PC-9 (cell line): Measurements from ENCODE around the gene ERI3. TPM values are rescaled to one million over a fixed set of nuclear protein-coding genes. Genes with fewer than 3 reads are reported as not detected.
A peak's percentile ranks its signal among the peaks of the same experiment; 100 is the strongest.

Experiments used
- BruUV-seq: library from RNA; stranded (reverse); fragments of 400-500 nt; replicated peaks from 2 replicates; lab custom pipeline; 2021; lab: Mats Ljungman, UMichigan
- CTCF ChIA-PET: fragments of 300-600 bp; sonication (Branson Sonifier 250); formaldehyde crosslinking; loops from one replicate; lab custom pipeline; 2022; ENCODE audit warnings: antibody characterized with exemption; lab: Charles Lee
- POLR2A ChIA-PET: fragments of 300-600 bp; sonication (Branson Sonifier 250); formaldehyde crosslinking; loops from one replicate; lab custom pipeline; 2022; ENCODE audit warnings: antibody characterized with exemption; ENCODE audit not compliant: unreplicated experiment; lab: Charles Lee
- DNase-seq, 2 experiments: peaks; one replicate each; pipeline versions ENCODE4 v3.0.0 to v3.0.0-alpha.2; 2015 to 2022; ENCODE audit warnings: mixed read lengths in 1 of 2
- H2AFZ ChIP-seq: fragments of 200-600 bp; sonication (generic); 2 replicates; pipeline ENCODE4 v1.8.1; 2017; ENCODE audit warnings: antibody characterized with exemption
- H3F3A ChIP-seq: fragments of 200-600 bp; sonication (generic); 2 replicates; pipeline ENCODE4 v1.8.1; 2017; ENCODE audit warnings: antibody characterized with exemption, mild to moderate bottlenecking, low read depth; ENCODE audit not compliant: insufficient read depth
- H3K27ac ChIP-seq: fragments of 200-600 bp; sonication (generic); 2 replicates; pipeline ENCODE4 v1.6.1; 2016; ENCODE audit warnings: mixed run types
- H3K27me3 ChIP-seq: fragments of 200-600 bp; sonication (generic); 2 replicates; pipeline ENCODE4 v1.6.1; 2016; ENCODE audit warnings: low read depth, mixed run types; ENCODE audit not compliant: insufficient read depth
- H3K36me3 ChIP-seq: fragments of 200-600 bp; sonication (generic); 2 replicates; pipeline ENCODE4 v1.6.1; 2016; ENCODE audit warnings: low read depth, mixed run types
- H3K4me1 ChIP-seq: fragments of 200-600 bp; sonication (generic); replicated peaks from 2 replicates; pipeline ENCODE4 v1.6.1; 2016; ENCODE audit warnings: mixed run types; ENCODE audit not compliant: insufficient read depth
- H3K4me2 ChIP-seq: fragments of 200-600 bp; sonication (generic); 2 replicates; pipeline ENCODE4 v1.6.1; 2017; ENCODE audit warnings: mixed run types
- H3K4me3 ChIP-seq: fragments of 200-600 bp; sonication (generic); 2 replicates; pipeline ENCODE4 v1.6.1; 2016; ENCODE audit warnings: mixed run types
- H3K79me2 ChIP-seq: fragments of 200-600 bp; sonication (generic); 2 replicates; pipeline ENCODE4 v1.6.1; 2017; ENCODE audit warnings: low read depth, mixed run types
- H3K9me2 ChIP-seq: fragments of 200-600 bp; sonication (generic); 2 replicates; pipeline ENCODE4 v1.8.1; 2017; ENCODE audit warnings: mild to moderate bottlenecking; ENCODE audit not compliant: insufficient read depth
- H3K9me3 ChIP-seq: fragments of 200-600 bp; sonication (generic); 2 replicates; pipeline ENCODE4 v1.8.1; 2016; ENCODE audit warnings: low read depth; ENCODE audit not compliant: insufficient read depth
- H4K20me1 ChIP-seq: fragments of 200-600 bp; sonication (generic); 2 replicates; pipeline ENCODE4 v1.8.1; 2017; ENCODE audit not compliant: insufficient read depth
- EZH2 ChIP-seq: fragments of 200-600 bp; sonication (generic); IDR thresholded peaks from 2 replicates; pipeline ENCODE4 v1.8.0; 2017; ENCODE audit warnings: antibody characterized with exemption, low read depth
- intact Hi-C: fragments of 100-400 bp; cut with micrococcal nuclease; formaldehyde crosslinking; loops from one replicate; pipeline ENCODE4 v1.10.0; 2022; ENCODE audit not compliant: unreplicated experiment
- total RNA-seq: library from RNA; stranded (reverse); gene quantifications from 2 replicates; pipeline ENCODE4 v1.2.3, GENCODE V29; 2021
- TF ChIP-seq, protein P1 (sequence below): fragments of 200-600 bp; sonication (generic); conservative IDR thresholded peaks from 2 replicates; pipeline ENCODE4 v1.6.1; 2017; ENCODE audit warnings: mixed run types, antibody characterized with exemption, mild to moderate bottlenecking, moderate library complexity

Gene ERI3
- total RNA-seq, 1 experiment from 2014 or later, result 120 TPM

DNA sequence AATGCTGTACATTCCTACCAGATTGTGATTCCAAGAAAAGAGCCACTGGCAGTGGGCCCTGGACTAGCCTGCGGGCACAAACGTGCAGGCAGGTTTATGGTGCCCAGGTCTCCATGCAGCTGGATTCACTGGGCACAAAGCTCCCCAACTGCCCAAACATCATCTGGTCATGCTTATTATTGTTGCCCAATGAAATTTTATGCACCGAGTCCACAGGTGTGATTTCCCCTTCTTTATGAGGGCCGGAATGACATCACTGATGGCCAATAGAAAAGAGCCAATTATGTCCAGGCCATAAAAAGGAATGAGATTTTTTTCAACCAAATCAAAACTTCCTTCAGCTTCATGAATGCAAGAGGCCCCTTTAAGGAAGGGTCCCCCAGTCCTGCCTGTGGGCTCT, 66.2 kb downstream of the ERI3 start:
- Histone ChIP-seq H3K4me1 (peaks cover 6% of the 10 kb centered on the region), H3K9me3 (no peaks in the 10 kb centered on the region), H3K9me2 (no peaks in the 10 kb centered on the region), H3K4me3 (no peak overlapping the region), H4K20me1 (peaks cover 7% of the 10 kb centered on the region; the same call in 1 of the 2 replicates), H3K79me2 (no peaks in the 10 kb centered on the region), H3K27me3 (no peaks in the 10 kb centered on the region), H3K36me3 (0 out of 2 replicates have a peak, but pooled peaks cover 4% of the 10 kb centered on the region), H3K4me2 (no peak overlapping the region), H2AFZ (no peak overlapping the region), H3F3A (no peaks in the 10 kb centered on the region), H3K27ac (no peak overlapping the region)
- TF ChIP-seq, protein P1, sequence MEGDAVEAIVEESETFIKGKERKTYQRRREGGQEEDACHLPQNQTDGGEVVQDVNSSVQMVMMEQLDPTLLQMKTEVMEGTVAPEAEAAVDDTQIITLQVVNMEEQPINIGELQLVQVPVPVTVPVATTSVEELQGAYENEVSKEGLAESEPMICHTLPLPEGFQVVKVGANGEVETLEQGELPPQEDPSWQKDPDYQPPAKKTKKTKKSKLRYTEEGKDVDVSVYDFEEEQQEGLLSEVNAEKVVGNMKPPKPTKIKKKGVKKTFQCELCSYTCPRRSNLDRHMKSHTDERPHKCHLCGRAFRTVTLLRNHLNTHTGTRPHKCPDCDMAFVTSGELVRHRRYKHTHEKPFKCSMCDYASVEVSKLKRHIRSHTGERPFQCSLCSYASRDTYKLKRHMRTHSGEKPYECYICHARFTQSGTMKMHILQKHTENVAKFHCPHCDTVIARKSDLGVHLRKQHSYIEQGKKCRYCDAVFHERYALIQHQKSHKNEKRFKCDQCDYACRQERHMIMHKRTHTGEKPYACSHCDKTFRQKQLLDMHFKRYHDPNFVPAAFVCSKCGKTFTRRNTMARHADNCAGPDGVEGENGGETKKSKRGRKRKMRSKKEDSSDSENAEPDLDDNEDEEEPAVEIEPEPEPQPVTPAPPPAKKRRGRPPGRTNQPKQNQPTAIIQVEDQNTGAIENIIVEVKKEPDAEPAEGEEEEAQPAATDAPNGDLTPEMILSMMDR, result no peak
- no peak for TF ChIP-seq EZH2
- ChIA-PET CTCF (no interaction called here), POLR2A (no interaction called here)
- DNase-seq, result no peak
- no TSS peak for BruUV-seq
- intact Hi-C loops, result no loop called here

DNA sequence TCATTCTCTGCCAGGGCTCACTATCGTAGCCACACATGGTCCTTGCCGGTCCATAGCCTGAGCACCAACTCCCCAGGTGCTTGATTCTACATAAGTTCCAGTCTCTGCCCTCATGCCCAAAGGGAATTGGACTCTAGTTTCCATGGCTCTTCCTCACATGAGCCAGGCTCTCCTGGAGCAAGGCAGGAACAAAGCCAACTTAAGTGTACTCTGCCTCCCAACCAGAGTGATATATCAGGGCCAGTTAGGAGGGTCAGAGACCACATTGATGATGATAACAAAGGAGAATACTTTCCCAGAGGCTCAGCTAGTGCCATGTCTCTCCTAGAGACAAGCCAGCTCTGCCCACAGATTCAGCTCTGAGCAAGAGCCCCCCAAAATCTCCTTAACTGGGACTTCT, 70.9 kb downstream of the ERI3 start:
- no peak overlapping the region for H3K4me3 ChIP-seq
- H3K4me2 ChIP-seq, result no peak overlapping the region
- H3K9me2 ChIP-seq, result no peaks in the 10 kb centered on the region
- no TSS peak for BruUV-seq
- no peaks in the 10 kb centered on the region for H3K9me3 ChIP-seq
- H4K20me1 ChIP-seq, result peaks cover 12% of the 10 kb centered on the region; the same call in 1 of the 2 replicates
- no peak overlapping the region for H3K27ac ChIP-seq
- TF ChIP-seq, protein P1, result no peak
- no peak for TF ChIP-seq EZH2
- H3K79me2 ChIP-seq, result no peaks in the 10 kb centered on the region
- intact Hi-C loops, result no loop called here
- CTCF ChIA-PET, result no interaction called here
- POLR2A ChIA-PET, result no interaction called here
- H3K27me3 ChIP-seq, result no peaks in the 10 kb centered on the region
- H3F3A ChIP-seq, result no peaks in the 10 kb centered on the region
- H3K4me1 ChIP-seq, result peaks cover 15% of the 10 kb centered on the region
- DNase-seq, result no peak
- 0 out of 2 replicates have a peak, but pooled peaks cover 12% of the 10 kb centered on the region for H3K36me3 ChIP-seq
- H2AFZ ChIP-seq, result no peak overlapping the region

DNA sequence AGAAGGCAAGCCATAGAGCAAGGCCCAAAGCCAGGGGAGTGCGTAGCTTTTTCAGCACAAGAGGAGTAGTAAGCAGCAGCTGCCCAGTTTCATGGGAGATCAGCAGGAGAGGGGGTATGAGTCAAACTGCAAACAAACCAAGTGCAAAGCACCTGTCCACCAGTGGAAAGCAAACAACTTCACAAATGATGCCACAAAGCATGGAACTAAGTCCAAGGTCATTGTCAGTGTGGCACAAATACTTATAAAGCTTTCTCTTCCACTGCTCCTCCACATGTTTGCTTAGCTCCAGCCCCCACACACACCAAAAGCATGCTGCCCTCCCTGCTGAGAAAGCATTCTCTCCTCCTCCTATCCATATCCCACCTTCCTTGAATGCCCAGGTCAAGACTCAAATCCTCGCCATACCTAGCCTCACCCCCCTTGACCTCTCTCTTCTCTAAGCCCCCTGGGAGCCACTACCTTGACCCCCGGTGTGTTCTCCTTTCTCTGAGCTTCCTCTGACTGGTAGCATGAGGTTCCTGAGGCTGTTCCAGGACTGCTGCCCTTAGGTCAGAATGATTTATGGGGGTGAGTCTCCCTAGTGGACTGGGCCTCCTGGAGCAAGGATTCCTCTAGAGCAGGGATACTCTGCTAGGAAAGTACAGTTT, 71.4 kb downstream of the ERI3 start:
- Histone ChIP-seq H3K79me2 (no peaks in the 10 kb centered on the region), H3K4me1 (peaks cover 15% of the 10 kb centered on the region), H4K20me1 (peaks cover 12% of the 10 kb centered on the region; the same call in 1 of the 2 replicates), H3K36me3 (0 out of 2 replicates have a peak, but pooled peaks cover 12% of the 10 kb centered on the region), H3K27me3 (no peaks in the 10 kb centered on the region), H3K9me3 (no peaks in the 10 kb centered on the region), H3K27ac (peak overlapping the region; percentile 23; the same call in 1 of the 2 replicates), H3K4me2 (peak overlapping the region; percentile 15; the same call in 1 of the 2 replicates), H2AFZ (no peak overlapping the region), H3K4me3 (no peak overlapping the region), H3K9me2 (no peaks in the 10 kb centered on the region), H3F3A (no peaks in the 10 kb centered on the region)
- intact Hi-C loops, result no loop called here
- TF ChIP-seq, protein P1, result no peak
- no peak for TF ChIP-seq EZH2
- peak in 1 of 2 experiments; percentile 69 for DNase-seq
- CTCF ChIA-PET, result no interaction called here
- POLR2A ChIA-PET, result no interaction called here
- no TSS peak for BruUV-seq
